Endothelial cell of umbilical vein (primary cell): Measurements from ENCODE around the gene CNPY3. TPM values are rescaled to one million over a fixed set of nuclear protein-coding genes. Genes with fewer than 3 reads are reported as not detected.
"Not testable (repeated sequence)": the region's sequence is repeated elsewhere in the genome, so short reads cannot be mapped to it uniquely, and the experiment has no call there.

ENCODE experiments used
- BruUV-seq: library from RNA; stranded (reverse); fragments of 400-500 nt; replicated peaks from 2 replicates; lab custom pipeline; 2021; lab: Mats Ljungman, UMichigan
- CTCF ChIA-PET: fragments of 300-600, 350-600 bp; sonication (Branson Sonifier 250); formaldehyde crosslinking; loops from one replicate; lab custom pipeline; 2021; ENCODE audit warnings: antibody characterized with exemption, inconsistent platforms; lab: Charles Lee
- POLR2A ChIA-PET: fragments of 300-600, 350-600 bp; sonication (Branson Sonifier 250); formaldehyde crosslinking; loops from one replicate; lab custom pipeline; 2021; ENCODE audit warnings: antibody characterized with exemption, inconsistent platforms; lab: Charles Lee
- DNase-seq: peaks from one replicate; pipeline ENCODE4 v3.0.0-alpha.2; 2011; ENCODE audit warnings: low read depth, low spot score
- FAIRE-seq: peaks from 2 replicates; lab custom pipeline; 2011; peaks lifted over from hg19 to GRCh38; lab: Jason Lieb, UNC
- H2AFZ ChIP-seq: 2 replicates; pipeline ENCODE4 v1.6.0; 2012; ENCODE audit warnings: low read depth, low read length, control low read depth, inconsistent platforms
- H3K27ac ChIP-seq: 2 replicates; pipeline ENCODE4 v1.5.1; 2011; ENCODE audit warnings: low read depth, mild to moderate bottlenecking, control low read depth, low read length, moderate library complexity; ENCODE audit not compliant: insufficient read depth
- H3K27me3 ChIP-seq, 2 experiments: 2 replicates each; pipeline versions ENCODE4 v1.6.0 to v1.6.1; 2011; ENCODE audit warnings: low read length in 2 of 2, mixed read lengths in 1 of 2; ENCODE audit not compliant: control insufficient read depth in 2 of 2, insufficient read depth in 2 of 2
- H3K36me3 ChIP-seq, 2 experiments: 2 replicates in 1 of 2; 3 replicates in 1 of 2; pipeline ENCODE4 v1.5.1; 2011; ENCODE audit warnings: low read length in 2 of 2, mild to moderate bottlenecking in 1 of 2, moderate library complexity in 1 of 2; ENCODE audit not compliant: control insufficient read depth in 2 of 2, insufficient read depth in 2 of 2; ENCODE audit errors: extremely low read depth in 1 of 2
- H3K4me1 ChIP-seq: 3 replicates; pipeline ENCODE4 v1.5.1; 2011; ENCODE audit warnings: mild to moderate bottlenecking, low read length; ENCODE audit not compliant: control insufficient read depth, insufficient read depth; ENCODE audit errors: extremely low read depth
- H3K4me2 ChIP-seq: 2 replicates; pipeline ENCODE4 v1.6.1; 2011; ENCODE audit warnings: low read length, control low read depth, mixed read lengths; ENCODE audit not compliant: insufficient read depth
- H3K4me3 ChIP-seq, 3 experiments: fragments of 200-600 bp in 1 of 3; sonication (generic), shearing (Covaris generic) in 1 of 3; replicated peaks in 1 of 3; 2 replicates each; pipeline ENCODE4 v1.5.1; 2011 to 2016; ENCODE audit warnings: control low read depth in 3 of 3, low read length in 3 of 3, mild to moderate bottlenecking in 2 of 3, inconsistent platforms in 1 of 3, low read depth in 1 of 3, moderate library complexity in 1 of 3; ENCODE audit not compliant: insufficient read depth in 1 of 3
- H3K79me2 ChIP-seq: 2 replicates; pipeline ENCODE4 v1.6.0; 2012; ENCODE audit warnings: low read length, inconsistent platforms; ENCODE audit not compliant: control insufficient read depth, insufficient read depth
- H3K9ac ChIP-seq: replicated peaks from 2 replicates; pipeline ENCODE3; 2011; ENCODE audit warnings: low read length, control low read depth; ENCODE audit not compliant: insufficient read depth; ENCODE audit errors: extremely low read depth
- H3K9me1 ChIP-seq: replicated peaks from 3 replicates; pipeline ENCODE4 v1.6.0; 2011; ENCODE audit warnings: mild to moderate bottlenecking, low read length; ENCODE audit not compliant: control insufficient read depth, insufficient read depth; ENCODE audit errors: extremely low read depth
- H3K9me3 ChIP-seq: replicated peaks from 2 replicates; pipeline ENCODE4 v1.5.1; 2012; ENCODE audit warnings: low read length, inconsistent platforms; ENCODE audit not compliant: control insufficient read depth, insufficient read depth
- H4K20me1 ChIP-seq: replicated peaks from 2 replicates; pipeline ENCODE3; 2011; ENCODE audit warnings: mild to moderate bottlenecking, low read length; ENCODE audit not compliant: control insufficient read depth, insufficient read depth; ENCODE audit errors: extremely low read depth
- CTCF ChIP-seq, 2 donors: IDR thresholded peaks; 1 replicate in 1 of 2; 2 replicates in 1 of 2; pipeline ENCODE4 v1.5.1; 2011; ENCODE audit warnings: low read length in 2 of 2, mild to moderate bottlenecking in 2 of 2, moderate library complexity in 2 of 2, control low read depth in 1 of 2, inconsistent platforms in 1 of 2, low read depth in 1 of 2; ENCODE audit not compliant: insufficient read depth in 1 of 2; ENCODE audit errors: extremely low read depth in 1 of 2
- EZH2 ChIP-seq: IDR thresholded peaks from 2 replicates; pipeline ENCODE4 v1.6.1; 2012; ENCODE audit warnings: borderline replicate concordance, low read depth, mild to moderate bottlenecking, moderate library complexity, low read length, inconsistent platforms; ENCODE audit not compliant: severe bottlenecking
- FOS ChIP-seq: IDR thresholded peaks from 2 replicates; pipeline ENCODE4 v1.6.1; 2011; ENCODE audit warnings: mild to moderate bottlenecking, low read length, moderate library complexity, borderline replicate concordance; ENCODE audit not compliant: insufficient read depth
- GATA2 ChIP-seq: IDR thresholded peaks from 2 replicates; pipeline ENCODE4 v1.7.0; 2011; ENCODE audit warnings: low read depth, mild to moderate bottlenecking, moderate library complexity, mixed read lengths, low read length; ENCODE audit not compliant: insufficient read length, insufficient read depth
- MAX ChIP-seq: IDR thresholded peaks from 2 replicates; pipeline ENCODE4 v1.6.1; 2011; ENCODE audit not compliant: insufficient read depth, insufficient read length
- MYC ChIP-seq: IDR thresholded peaks from one replicate; pipeline ENCODE4 v1.6.1; 2011; ENCODE audit warnings: mild to moderate bottlenecking, low read depth, low read length
- POLR2A ChIP-seq: IDR thresholded peaks from 2 replicates; pipeline ENCODE4 v1.6.1; 2012; ENCODE audit warnings: low read depth, mild to moderate bottlenecking, control low read depth, low read length
- POLR2AphosphoS5 ChIP-seq: IDR thresholded peaks from 2 replicates; pipeline ENCODE4 v1.6.1; 2012; ENCODE audit warnings: low read depth, mild to moderate bottlenecking, control low read depth, low read length, moderate library complexity; ENCODE audit not compliant: insufficient read depth
- dilution Hi-C: fragments of 300-500 bp; cut with MboI; formaldehyde crosslinking; loops from one replicate; pipeline ENCODE4 v1.15.0; 2019; ENCODE audit warnings: low sequenced_read_pairs; ENCODE audit not compliant: extremely low pct_ligation_motif_present
- intact Hi-C: fragments of 100-400 bp; cut with micrococcal nuclease; formaldehyde crosslinking; loops from one replicate; pipeline ENCODE4 v1.10.0; 2022
- polyA plus RNA-seq, 4 experiments: library from polyadenylated mRNA; depleted of rRNA in 3 of 4; stranded (reverse) in 3 of 4; unstranded in 1 of 4; fragments of >200 nt; gene quantifications; 2 replicates each; pipeline versions ENCODE4 v1.2.1 to v1.2.3, GENCODE V29; 2011 to 2012; ENCODE audit warnings: missing spikeins in 1 of 4
- total RNA-seq: library from RNA; stranded (reverse); gene quantifications from 2 replicates; pipeline ENCODE4 v1.2.3, GENCODE V29; 2021

CNPY3 gene
- total and polyA plus RNA-seq, 2 donors (not counting 3 experiments of a cell fraction or from before 2014, with no cell fraction given), result 40.8 to 53.1 TPM

- Histone ChIP-seq H3K4me1 (peaks cover 4% of the 10 kb centered on the region), H3K36me3 (no peaks in the 10 kb centered on the region), H3K9me3 (no peaks in the 10 kb centered on the region), H2AFZ (peak overlapping the region; percentile 77), H3K4me3 (peak overlapping the region; percentile 26 to 68 (median 62)), H3K4me2 (peak overlapping the region; percentile 22), H4K20me1 (no peaks in the 10 kb centered on the region), H3K9me1 (no peaks in the 10 kb centered on the region), H3K27me3 (no peaks in the 10 kb centered on the region), H3K79me2 (no peaks in the 10 kb centered on the region), H3K27ac (no peak overlapping the region), H3K9ac (peak overlapping the region; percentile 78)
- dilution Hi-C loops (no loop called here), intact Hi-C loops (loop anchor here (5.0 kb wide), 1 partner anchor 144 kb away; the partner anchor contains the start of gene TBCC)
- CTCF ChIA-PET, result no interaction called here
- DNase-seq (no peak), FAIRE-seq (no peak)
- POLR2A ChIA-PET, result interaction anchor here (1.2 kb wide), 2 partner anchors 9 to 11 kb away, joined by 5 read pairs; partner anchors contain the start of gene RPL7L1
- TF ChIP-seq CTCF (IDR thresholded peaks at IDR 0.05; ENCODE audit: extremely low read depth in 1 of 2, insufficient read depth in 1 of 2, low read depth in 1 of 2, low read length in 2 of 2), result no peak
- no peak for TF ChIP-seq MAX
- no peak for TF ChIP-seq MYC
- no peak for TF ChIP-seq POLR2AphosphoS5
- no peak for TF ChIP-seq FOS
- TF ChIP-seq POLR2A, result no peak
- no peak for TF ChIP-seq EZH2
- TF ChIP-seq GATA2, result no peak
- no TSS peak for BruUV-seq
Observed at GRCh38 chr6:42891199-42891722, 38.0 kb upstream of the CNPY3 start.

GRCh38 chr6:42894041-42894828 is 35.0 kb upstream of the CNPY3 start:
- DNase-seq, CTCF ChIA-PET, H2AFZ ChIP-seq, H3K4me3 ChIP-seq, dilution Hi-C loops, FAIRE-seq, H3K4me1 ChIP-seq, BruUV-seq, H3K79me2 ChIP-seq, H3K4me2 ChIP-seq, H3K9ac ChIP-seq, H3K9me3 ChIP-seq, H3K9me1 ChIP-seq, H3K36me3 ChIP-seq, POLR2A ChIA-PET, H3K27ac ChIP-seq, H3K27me3 ChIP-seq, H4K20me1 ChIP-seq: not testable (repeated sequence)
- intact Hi-C loops, result loop anchor here (5.0 kb wide), 1 partner anchor 147 kb away; the partner anchor contains the start of gene TBCC
